K562 (cell line): ENCODE results near the gene SART1. TPM values are rescaled to one million over a fixed set of nuclear protein-coding genes. Genes with fewer than 3 reads are reported as not detected.

Experiments
- ARID1B ChIP-seq: fragments of 450-650 bp; IDR thresholded peaks from 2 replicates; pipeline ENCODE4 v1.6.1; 2016; ENCODE audit warnings: antibody characterized with exemption, mild to moderate bottlenecking, inconsistent platforms
- E2F3 ChIP-seq: fragments of 250-450 bp; sonication (Bioruptor Pico); IDR thresholded peaks from 2 replicates; pipeline ENCODE4 v1.4.0; 2020; ENCODE audit warnings: mild to moderate bottlenecking
- E2F4 ChIP-seq: sonication (generic); formaldehyde crosslinking; IDR thresholded peaks from 2 replicates; pipeline ENCODE4 v1.8.0; 2022; ENCODE audit warnings: mild to moderate bottlenecking, low read depth, missing genetic modification reagents
- ETS2 ChIP-seq: IDR thresholded peaks from 2 replicates; pipeline ENCODE4 v1.6.1; 2016; ENCODE audit warnings: borderline replicate concordance, missing genetic modification characterization, mild to moderate bottlenecking, moderate library complexity, missing compliant biosample characterization; ENCODE audit not compliant: poor library complexity, severe bottlenecking
- HDAC1 ChIP-seq, 2 experiments: fragments of 450-650 bp; IDR thresholded peaks; 2 replicates each; pipeline ENCODE4 v1.6.1; 2016 to 2017; ENCODE audit warnings: inconsistent platforms in 1 of 2, mild to moderate bottlenecking in 1 of 2, moderate library complexity in 1 of 2
- HIVEP1 ChIP-seq: fragments of 250-450 bp; sonication (Bioruptor Pico); IDR thresholded peaks from 2 replicates; pipeline ENCODE4 v1.4.0; 2020; ENCODE audit warnings: mild to moderate bottlenecking
- KDM2B ChIP-seq: fragments of 250-450 bp; sonication (Bioruptor Pico); IDR thresholded peaks from 2 replicates; pipeline ENCODE4 v1.8.0; 2021; ENCODE audit warnings: mild to moderate bottlenecking, moderate library complexity
- LCOR ChIP-seq: sonication (generic); formaldehyde crosslinking; IDR thresholded peaks from 2 replicates; pipeline ENCODE4 v1.8.0; 2022; ENCODE audit warnings: mild to moderate bottlenecking, missing genetic modification reagents
- MAZ ChIP-seq, 2 experiments: fragments of 450-650 bp in 1 of 2; sonication (generic) in 1 of 2; formaldehyde crosslinking; IDR thresholded peaks in 1 of 2; conservative IDR thresholded peaks in 1 of 2; 2 replicates each; pipeline versions ENCODE4 v1.4.0 to v1.5.0; 2020; ENCODE audit warnings: mild to moderate bottlenecking in 1 of 2, missing genetic modification reagents in 1 of 2
- MNT ChIP-seq, 2 experiments: fragments of 450-650 bp; conservative IDR thresholded peaks; 2 replicates each; pipeline ENCODE4 v1.6.1; 2017; ENCODE audit warnings: mild to moderate bottlenecking in 2 of 2, moderate library complexity in 2 of 2
- MTA3 ChIP-seq: fragments of 450-650 bp; formaldehyde crosslinking; IDR thresholded peaks from 2 replicates; pipeline ENCODE4 v1.6.1; 2017; ENCODE audit warnings: mild to moderate bottlenecking, borderline replicate concordance
- MYC ChIP-seq, 2 experiments: fragments of 250-450 bp in 1 of 2; sonication (Bioruptor Pico) in 1 of 2; IDR thresholded peaks; 2 replicates each; pipeline versions ENCODE4 v1.5.1 to v1.6.1; 2012 to 2021; ENCODE audit warnings: low read depth in 2 of 2, borderline replicate concordance in 1 of 2, improper control_type of control experiment in 1 of 2, low read length in 1 of 2, mild to moderate bottlenecking in 1 of 2, moderate library complexity in 1 of 2
- NR4A1 ChIP-seq, 2 experiments: fragments of 250-450 bp in 1 of 2; fragments of 450-650 bp in 1 of 2; sonication (Bioruptor Pico) in 1 of 2; IDR thresholded peaks; 2 replicates each; pipeline versions ENCODE4 v1.4.0 to v1.6.1; 2016 to 2020; ENCODE audit warnings: mild to moderate bottlenecking in 2 of 2, missing compliant biosample characterization in 1 of 2, missing genetic modification characterization in 1 of 2, moderate library complexity in 1 of 2
- PBX2 ChIP-seq, 2 experiments: IDR thresholded peaks in 1 of 2; conservative IDR thresholded peaks in 1 of 2; 2 replicates each; pipeline ENCODE4 v1.6.1; 2016; ENCODE audit warnings: low read depth in 2 of 2, mild to moderate bottlenecking in 1 of 2, missing compliant biosample characterization in 1 of 2, missing genetic modification characterization in 1 of 2, moderate library complexity in 1 of 2
- POLR2A ChIP-seq: fragments of 450-650 bp; conservative IDR thresholded peaks from 2 replicates; pipeline ENCODE4 v1.6.1; 2016
- U2AF1 ChIP-seq: fragments of 200-400 bp; formaldehyde crosslinking; optimal IDR thresholded peaks from 2 replicates; pipeline ENCODE3; 2017; ENCODE audit warnings: mild to moderate bottlenecking, low read depth, low read length, moderate library complexity
- ZNF217 ChIP-seq: sonication (generic); formaldehyde crosslinking; IDR thresholded peaks from 2 replicates; pipeline ENCODE4 v1.8.0; 2022; ENCODE audit warnings: mild to moderate bottlenecking, missing genetic modification reagents
- ZNF740 ChIP-seq, 3 experiments: fragments of 200-800 bp in 1 of 3; sonication (Bioruptor generic) in 1 of 3; sonication (generic) in 1 of 3; formaldehyde crosslinking in 1 of 3; IDR thresholded peaks; 2 replicates each; pipeline versions ENCODE4 v1.6.1 to v1.8.0; 2016 to 2022; ENCODE audit warnings: mild to moderate bottlenecking in 2 of 3, missing compliant biosample characterization in 2 of 3, missing genetic modification characterization in 2 of 3, missing genetic modification reagents in 1 of 3
- polyA plus RNA-seq, 8 experiments: library from polyadenylated mRNA; depleted of rRNA in 4 of 8; stranded (reverse) in 5 of 8; unstranded in 3 of 8; fragments of >200 nt; fragmentation: Nextera tagmentation in 2 of 8; fragmentation: Illumina TruSeq in 1 of 8; extraction: Ambion mirVana in 2 of 8; extraction: Trizol in 1 of 8; gene quantifications; 2 replicates each; pipeline versions ENCODE4 v1.2.1 to v1.2.3, GENCODE V29; 2011 to 2014; ENCODE audit warnings: inconsistent platforms in 1 of 8, missing spikeins in 1 of 8
- total RNA-seq, 7 experiments: library from RNA; depleted of rRNA in 6 of 7; stranded (reverse); fragments of >200 nt in 6 of 7; fragmentation: Illumina TruSeq in 2 of 7; extraction: Trizol in 2 of 7; gene quantifications; 2 replicates each; pipeline versions ENCODE4 v1.2.1 to v1.2.3, GENCODE V29; 2011 to 2021; ENCODE audit warnings: low replicate concordance in 1 of 7

SART1 gene
- total and polyA plus RNA-seq, 9 of the 15 experiments (the other 6 are each of a cell fraction or from before 2014, with no cell fraction given), result 4.8 to 84.1 (median 31.7) TPM

GRCh38 chr11:65919141-65919572 is 42.4 kb upstream of the SART1 start, which contains the start of gene DRAP1 (continued):
- TF ChIP-seq PBX2 (CRISPR knock-in tag; IDR thresholded peaks at IDR 0.05; ENCODE audit: low read depth) (no peak), PBX2 (tag; conservative IDR thresholded peaks at IDR 0.05; ENCODE audit: low read depth) (no peak), LCOR (CRISPR knock-in tag) (peak; percentile 84; the same call in 1 of the 2 replicates), MAZ (CRISPR knock-in tag; conservative IDR thresholded peaks at IDR 0.05 in 1 of 2, IDR thresholded peaks at IDR 0.05 in 1 of 2) (peak; percentile 100), ZNF217 (CRISPR knock-in tag) (no peak), HIVEP1 (peak; percentile 93), MTA3 (peak; percentile 94), MNT (conservative IDR thresholded peaks at IDR 0.05) (peak in 1 of 2 experiments; percentile 79), ZNF740 (CRISPR knock-in tag; IDR thresholded peaks at IDR 0.05) (peak; percentile 61; the same call in 1 of the 2 replicates), ZNF740 (tag; IDR thresholded peaks at IDR 0.05) (no peak), E2F3 (CRISPR knock-in tag) (peak; percentile 84), ETS2 (peak; percentile 35), MYC (IDR thresholded peaks at IDR 0.05; ENCODE audit: low read depth, low read length) (peak; percentile 86), MYC (CRISPR knock-in tag; IDR thresholded peaks at IDR 0.05; ENCODE audit: borderline replicate concordance, low read depth) (no peak), NR4A1 (CRISPR knock-in tag; IDR thresholded peaks at IDR 0.05) (peak; percentile 40; the same call in 1 of the 2 replicates), NR4A1 (tag; IDR thresholded peaks at IDR 0.05) (no peak), KDM2B (peak; percentile 65; the same call in 1 of the 2 replicates), HDAC1 (IDR thresholded peaks at IDR 0.05) (peak; percentile 23 to 50; a peak in 2 of 4 replicates), POLR2A (peak; percentile 46; the same call in 1 of the 2 replicates), U2AF1 (peak; percentile 95), E2F4 (peak; percentile 78; the same call in 1 of the 2 replicates), ARID1B (no peak; the same call in 1 of the 2 replicates)
